Measurements from ENCODE around the gene LIPC. TPM values are rescaled to one million over a fixed set of nuclear protein-coding genes. Genes with fewer than 3 reads are reported as not detected.

The LIPC gene
- total and polyA plus RNA-seq, 2 experiments from 2014 or later, result not detected

GRCh38 chr15:58498821-58499580, 67.2 kb downstream of the LIPC start (continued):
- TF ChIP-seq ZNF462 (CRISPR knock-in tag; IDR thresholded peaks at IDR 0.05), result no peak

GRCh38 chr15:58501006-58501405, 69.2 kb downstream of the LIPC start:
- Histone ChIP-seq H3K4me2 (no peak overlapping the region), H4K20me1 (replicated peaks; ENCODE audit: insufficient read depth) (no peaks in the 10 kb centered on the region), H3K36me3 (ENCODE audit: insufficient read depth) (no peaks in the 10 kb centered on the region), H3K79me2 (replicated peaks; ENCODE audit: insufficient read depth) (no peaks in the 10 kb centered on the region), H3K4me3 (no peak overlapping the region), H3K27ac (ENCODE audit: low read depth) (no peak overlapping the region), H3F3A (replicated peaks; ENCODE audit: low read depth) (no peaks in the 10 kb centered on the region), H3K9me2 (ENCODE audit: insufficient read depth) (no peaks in the 10 kb centered on the region), H2AFZ (no peak overlapping the region), H3K27me3 (ENCODE audit: insufficient read depth) (no peaks in the 10 kb centered on the region), H3K4me1 (ENCODE audit: insufficient read depth) (no peaks in the 10 kb centered on the region)
- Mint-ChIP-seq H3K27ac (no peak overlapping the region), H3K4me3 (no peak overlapping the region), H3K4me1 (peaks cover 5% of the 10 kb centered on the region), H3K9me3 (no peaks in the 10 kb centered on the region), H3K27me3 (ENCODE audit: insufficient read depth, low read depth, poor library complexity) (peaks cover 3% of the 10 kb centered on the region), H3K36me3 (ENCODE audit: low read depth) (no peaks in the 10 kb centered on the region)
- DNase-seq (ENCODE audit: low spot score) (no peak), ATAC-seq (no peak)
- TF ChIP-seq CREB1 (CRISPR knock-in tag; IDR thresholded peaks at IDR 0.05; ENCODE audit: low read depth), result no peak
- no peak for TF ChIP-seq EZH2 (IDR thresholded peaks at IDR 0.05; ENCODE audit: low read depth, unreplicated experiment)
- TF ChIP-seq ZNF331 (CRISPR knock-in tag; IDR thresholded peaks at IDR 0.05; ENCODE audit: low read depth), result no peak
- TF ChIP-seq ETS1 (IDR thresholded peaks at IDR 0.05), result no peak
